ENCODE measurements around the gene KSR2. TPM values are rescaled to one million over a fixed set of nuclear protein-coding genes. Genes with fewer than 3 reads are reported as not detected.

Gene KSR2
- total and polyA plus RNA-seq, 2 donors (not counting 3 experiments of a cell fraction or from before 2014, with no cell fraction given) = 2.1 to 5.2 TPM

- no peaks in the 10 kb centered on the region for H3K9me3 ChIP-seq (replicated peaks; ENCODE audit: control insufficient read depth, insufficient read depth, low read length)
- no peaks in the 10 kb centered on the region for H3K36me3 ChIP-seq (ENCODE audit: control insufficient read depth in 2 of 2, extremely low read depth in 1 of 2, insufficient read depth in 2 of 2, low read length in 2 of 2)
- dilution Hi-C loops (cut with MboI; ENCODE audit: extremely low pct_ligation_motif_present, low sequenced_read_pairs) (no loop called here), intact Hi-C loops (cut with micrococcal nuclease) (no loop called here)
- H3K9me1 ChIP-seq (replicated peaks; ENCODE audit: control insufficient read depth, extremely low read depth, insufficient read depth, low read length) = no peaks in the 10 kb centered on the region
- FAIRE-seq (no peak), DNase-seq (ENCODE audit: low read depth, low spot score) (no peak)
- no peak overlapping the region for H3K4me3 ChIP-seq (replicated peaks in 1 of 3; ENCODE audit: insufficient read depth in 1 of 3, low read depth in 1 of 3, low read length in 3 of 3)
- ChIA-PET POLR2A (no interaction called here), CTCF (no interaction called here)
- no peaks in the 10 kb centered on the region for H3K79me2 ChIP-seq (ENCODE audit: control insufficient read depth, insufficient read depth, low read length)
- no peaks in the 10 kb centered on the region for H3K4me1 ChIP-seq (ENCODE audit: control insufficient read depth, extremely low read depth, insufficient read depth, low read length)
- no peak overlapping the region for H3K9ac ChIP-seq (replicated peaks; ENCODE audit: extremely low read depth, insufficient read depth, low read length)
- no peak overlapping the region for H3K27ac ChIP-seq (ENCODE audit: insufficient read depth, low read depth, low read length)
- H2AFZ ChIP-seq (ENCODE audit: low read depth, low read length) = no peak overlapping the region
- no peak for TF ChIP-seq EZH2 (IDR thresholded peaks at IDR 0.05; ENCODE audit: borderline replicate concordance, low read depth, low read length, severe bottlenecking)
- no peak for TF ChIP-seq POLR2A (IDR thresholded peaks at IDR 0.05; ENCODE audit: low read depth, low read length)
- no peak for TF ChIP-seq FOS (IDR thresholded peaks at IDR 0.05; ENCODE audit: borderline replicate concordance, insufficient read depth, low read length)
- TF ChIP-seq POLR2AphosphoS5 (IDR thresholded peaks at IDR 0.05; ENCODE audit: insufficient read depth, low read depth, low read length) = no peak
- TF ChIP-seq MYC (IDR thresholded peaks at IDR 0.05; ENCODE audit: low read depth, low read length) = no peak
- no peak for TF ChIP-seq JUN (IDR thresholded peaks at IDR 0.05; ENCODE audit: borderline replicate concordance, insufficient read depth, insufficient read length, low read depth)
- TF ChIP-seq, protein P1, sequence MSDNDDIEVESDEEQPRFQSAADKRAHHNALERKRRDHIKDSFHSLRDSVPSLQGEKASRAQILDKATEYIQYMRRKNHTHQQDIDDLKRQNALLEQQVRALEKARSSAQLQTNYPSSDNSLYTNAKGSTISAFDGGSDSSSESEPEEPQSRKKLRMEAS (IDR thresholded peaks at IDR 0.05; ENCODE audit: insufficient read depth, insufficient read length) = no peak
- TF ChIP-seq, protein P2, sequence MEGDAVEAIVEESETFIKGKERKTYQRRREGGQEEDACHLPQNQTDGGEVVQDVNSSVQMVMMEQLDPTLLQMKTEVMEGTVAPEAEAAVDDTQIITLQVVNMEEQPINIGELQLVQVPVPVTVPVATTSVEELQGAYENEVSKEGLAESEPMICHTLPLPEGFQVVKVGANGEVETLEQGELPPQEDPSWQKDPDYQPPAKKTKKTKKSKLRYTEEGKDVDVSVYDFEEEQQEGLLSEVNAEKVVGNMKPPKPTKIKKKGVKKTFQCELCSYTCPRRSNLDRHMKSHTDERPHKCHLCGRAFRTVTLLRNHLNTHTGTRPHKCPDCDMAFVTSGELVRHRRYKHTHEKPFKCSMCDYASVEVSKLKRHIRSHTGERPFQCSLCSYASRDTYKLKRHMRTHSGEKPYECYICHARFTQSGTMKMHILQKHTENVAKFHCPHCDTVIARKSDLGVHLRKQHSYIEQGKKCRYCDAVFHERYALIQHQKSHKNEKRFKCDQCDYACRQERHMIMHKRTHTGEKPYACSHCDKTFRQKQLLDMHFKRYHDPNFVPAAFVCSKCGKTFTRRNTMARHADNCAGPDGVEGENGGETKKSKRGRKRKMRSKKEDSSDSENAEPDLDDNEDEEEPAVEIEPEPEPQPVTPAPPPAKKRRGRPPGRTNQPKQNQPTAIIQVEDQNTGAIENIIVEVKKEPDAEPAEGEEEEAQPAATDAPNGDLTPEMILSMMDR (IDR thresholded peaks at IDR 0.05; ENCODE audit: extremely low read depth in 1 of 2, insufficient read depth in 1 of 2, low read depth in 1 of 2, low read length in 2 of 2) = no peak
- no peak for TF ChIP-seq GATA2 (IDR thresholded peaks at IDR 0.05; ENCODE audit: insufficient read depth, insufficient read length, low read depth, low read length)
- H3K4me2 ChIP-seq (ENCODE audit: insufficient read depth, low read length) = no peak overlapping the region
- no peaks in the 10 kb centered on the region for H3K27me3 ChIP-seq (ENCODE audit: control insufficient read depth in 2 of 2, insufficient read depth in 2 of 2, low read length in 2 of 2)
- no peaks in the 10 kb centered on the region for H4K20me1 ChIP-seq (replicated peaks; ENCODE audit: control insufficient read depth, extremely low read depth, insufficient read depth, low read length)
- BruUV-seq (replicated peaks) = no TSS peak
These were observed 254.6 kb downstream of the KSR2 start for GRCh38 chr12:117714203-117714602.

Data from endothelial cell of umbilical vein (primary cell).